NCI-H1105 treated with DMSO at 0.1 percent for 48 hours (cell line): ENCODE results near the gene IQSEC1.

Experiments
- DNase-seq: peaks from one replicate; lab custom pipeline; 2025; lab: John Stamatoyannopoulos, UW

The IQSEC1 gene

GRCh38 chr3:13085846-13086179 is 12.6 kb upstream of the IQSEC1 start:
- DNase-seq, result no peak

GRCh38 chr3:13085081-13085845 is 12.0 kb upstream of the IQSEC1 start:
- no peak for DNase-seq

GRCh38 chr3:13083898-13084297 is 10.7 kb upstream of the IQSEC1 start:
- no peak for DNase-seq

GRCh38 chr3:13083254-13083653 is 10.0 kb upstream of the IQSEC1 start:
- DNase-seq, result no peak

- DNase-seq, result no peak
These were observed 9.4 kb upstream of the IQSEC1 start for GRCh38 chr3:13082677-13083076.

- no peak for DNase-seq
These were observed 8.6 kb upstream of the IQSEC1 start for GRCh38 chr3:13081603-13082360.

- DNase-seq, result no peak
These were observed 7.4 kb upstream of the IQSEC1 start for GRCh38 chr3:13080591-13080990.

- DNase-seq, result no peak
These were observed 6.8 kb upstream of the IQSEC1 start for GRCh38 chr3:13080026-13080425.

GRCh38 chr3:13079510-13079909 is 6.3 kb upstream of the IQSEC1 start:
- no peak for DNase-seq

- DNase-seq, result no peak
These were observed 5.8 kb upstream of the IQSEC1 start for GRCh38 chr3:13079051-13079450.

- DNase-seq, result no peak
These were observed 5.1 kb upstream of the IQSEC1 start for GRCh38 chr3:13078163-13078905.

GRCh38 chr3:13077431-13078162 is 4.4 kb upstream of the IQSEC1 start:
- DNase-seq, result peak; percentile 70

GRCh38 chr3:13075986-13076654 is 2.9 kb upstream of the IQSEC1 start:
- DNase-seq, result no peak

GRCh38 chr3:13075318-13075717 is 2.1 kb upstream of the IQSEC1 start:
- no peak for DNase-seq

- DNase-seq, result no peak
These were observed 762 bp upstream of the IQSEC1 start for GRCh38 chr3:13074006-13074375.

- DNase-seq, result peak; percentile 56
These were observed 466 bp downstream of the IQSEC1 start for GRCh38 chr3:13072600-13073325.

- peak; percentile 48 for DNase-seq
These were observed 1.0 kb downstream of the IQSEC1 start for GRCh38 chr3:13072239-13072599.

GRCh38 chr3:13071695-13072094 is 1.5 kb downstream of the IQSEC1 start:
- DNase-seq, result no peak

GRCh38 chr3:13070391-13071070 is 2.7 kb downstream of the IQSEC1 start:
- DNase-seq, result no peak

- DNase-seq, result no peak
These were observed 3.7 kb downstream of the IQSEC1 start for GRCh38 chr3:13069495-13069894.
